GM10266 (cell line): ENCODE data around the gene SRRM1.

Source experiments
- DNase-seq: peaks from one replicate; pipeline ENCODE4 v3.0.0; 2012; ENCODE audit errors: extremely low spot score
- TF ChIP-seq, protein P1 (sequence below): IDR thresholded peaks from 2 replicates; pipeline ENCODE4 v1.5.1; 2012; ENCODE audit warnings: mild to moderate bottlenecking, low read depth; ENCODE audit not compliant: control insufficient read depth, insufficient read depth; ENCODE audit errors: missing control alignments

The SRRM1 gene

DNA sequence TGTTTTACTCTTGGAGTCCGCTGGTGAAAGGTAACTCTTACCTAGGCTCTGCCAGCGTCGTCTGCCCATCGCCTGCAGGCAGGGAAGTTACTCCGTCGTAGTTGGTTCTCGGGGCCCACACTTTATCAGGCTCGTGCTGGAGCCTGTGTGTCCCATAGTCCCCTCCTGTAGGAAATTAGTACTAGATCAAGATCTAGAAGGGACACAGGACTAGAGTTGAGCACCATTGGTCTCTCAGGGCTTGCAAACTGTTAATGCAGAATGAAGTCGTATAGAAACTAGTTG, 940 bp downstream of the SRRM1 start:
- TF ChIP-seq, protein P1, sequence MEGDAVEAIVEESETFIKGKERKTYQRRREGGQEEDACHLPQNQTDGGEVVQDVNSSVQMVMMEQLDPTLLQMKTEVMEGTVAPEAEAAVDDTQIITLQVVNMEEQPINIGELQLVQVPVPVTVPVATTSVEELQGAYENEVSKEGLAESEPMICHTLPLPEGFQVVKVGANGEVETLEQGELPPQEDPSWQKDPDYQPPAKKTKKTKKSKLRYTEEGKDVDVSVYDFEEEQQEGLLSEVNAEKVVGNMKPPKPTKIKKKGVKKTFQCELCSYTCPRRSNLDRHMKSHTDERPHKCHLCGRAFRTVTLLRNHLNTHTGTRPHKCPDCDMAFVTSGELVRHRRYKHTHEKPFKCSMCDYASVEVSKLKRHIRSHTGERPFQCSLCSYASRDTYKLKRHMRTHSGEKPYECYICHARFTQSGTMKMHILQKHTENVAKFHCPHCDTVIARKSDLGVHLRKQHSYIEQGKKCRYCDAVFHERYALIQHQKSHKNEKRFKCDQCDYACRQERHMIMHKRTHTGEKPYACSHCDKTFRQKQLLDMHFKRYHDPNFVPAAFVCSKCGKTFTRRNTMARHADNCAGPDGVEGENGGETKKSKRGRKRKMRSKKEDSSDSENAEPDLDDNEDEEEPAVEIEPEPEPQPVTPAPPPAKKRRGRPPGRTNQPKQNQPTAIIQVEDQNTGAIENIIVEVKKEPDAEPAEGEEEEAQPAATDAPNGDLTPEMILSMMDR = no peak
- DNase-seq = no peak

DNA sequence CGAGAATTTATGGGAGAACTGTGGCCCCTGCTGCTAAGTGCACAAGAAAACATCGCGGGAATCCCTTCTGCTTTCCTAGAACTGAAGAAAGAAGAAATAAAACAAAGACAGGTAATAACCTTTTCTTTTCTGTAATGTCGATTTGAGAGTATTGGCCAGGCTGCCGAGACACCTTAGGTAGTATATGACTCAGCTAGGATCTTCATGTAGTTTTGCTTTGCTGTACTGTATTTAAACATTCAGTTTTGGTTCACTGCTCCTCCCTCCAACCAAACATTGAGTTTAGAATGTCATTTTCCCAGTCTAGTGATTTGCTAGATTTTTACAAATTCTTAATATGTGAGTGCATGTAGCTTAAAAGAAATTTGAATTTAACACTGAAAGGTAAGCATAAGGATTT, 5.8 kb downstream of the SRRM1 start:
- no peak for DNase-seq
- TF ChIP-seq, protein P1 = no peak

DNA sequence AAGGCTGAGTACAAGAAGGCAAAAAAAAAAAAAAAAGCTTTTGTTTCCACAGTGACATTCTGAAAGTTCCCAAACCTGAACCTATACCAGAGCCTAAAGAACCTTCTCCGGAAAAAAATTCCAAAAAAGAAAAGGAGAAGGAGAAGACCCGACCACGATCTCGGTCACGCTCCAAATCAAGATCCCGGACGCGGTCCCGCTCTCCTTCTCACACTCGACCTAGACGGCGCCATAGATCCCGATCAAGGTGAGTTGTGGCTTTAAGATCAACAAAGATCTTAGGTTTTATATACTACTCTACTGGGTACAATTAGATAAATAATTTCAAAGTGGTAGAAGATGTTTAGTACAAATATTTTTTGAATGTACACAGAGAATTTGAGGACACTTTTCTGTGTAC, 9.3 kb downstream of the SRRM1 start:
- DNase-seq = no peak
- TF ChIP-seq, protein P1 = no peak

DNA sequence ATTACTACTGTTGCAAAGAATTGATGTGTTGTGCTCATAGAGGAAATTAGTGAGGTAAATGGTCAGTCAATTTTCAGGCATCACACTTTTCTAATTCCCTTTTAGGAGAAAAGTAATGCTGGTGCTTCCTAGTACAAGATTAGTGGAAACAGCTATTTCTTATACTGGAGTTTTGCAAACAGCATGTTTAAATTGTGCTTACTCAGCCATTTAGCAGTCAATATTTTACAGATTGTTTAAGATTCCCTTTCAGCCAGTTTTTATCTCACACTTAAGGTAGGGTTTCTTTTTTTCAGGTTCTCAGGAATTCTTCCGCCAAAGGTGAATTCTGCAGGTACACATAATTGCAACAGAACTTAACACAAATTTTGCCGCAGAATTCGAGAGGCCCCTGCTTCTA, 10.9 kb downstream of the SRRM1 start:
- TF ChIP-seq, protein P1 = no peak
- no peak for DNase-seq

DNA sequence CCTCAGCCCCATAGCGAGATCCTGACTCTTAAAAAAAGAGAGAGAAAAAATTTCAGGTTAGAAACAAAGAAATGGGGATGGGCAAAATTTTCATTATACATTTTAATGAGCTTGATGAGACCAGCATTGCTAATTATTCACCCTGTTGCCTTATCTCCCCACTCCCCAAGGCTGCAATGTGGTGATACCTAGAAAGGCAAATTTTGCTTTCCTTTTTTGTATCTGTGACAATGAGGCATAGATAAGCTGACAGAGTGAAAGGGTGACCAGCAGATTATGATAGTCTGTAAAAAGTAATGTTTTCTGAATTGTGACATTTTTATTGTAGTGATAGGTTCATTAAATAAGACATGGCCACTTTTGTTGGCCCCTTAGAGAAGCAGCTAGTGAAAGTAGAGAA, 12.9 kb downstream of the SRRM1 start:
- no peak for DNase-seq
- TF ChIP-seq, protein P1 = no peak

DNA sequence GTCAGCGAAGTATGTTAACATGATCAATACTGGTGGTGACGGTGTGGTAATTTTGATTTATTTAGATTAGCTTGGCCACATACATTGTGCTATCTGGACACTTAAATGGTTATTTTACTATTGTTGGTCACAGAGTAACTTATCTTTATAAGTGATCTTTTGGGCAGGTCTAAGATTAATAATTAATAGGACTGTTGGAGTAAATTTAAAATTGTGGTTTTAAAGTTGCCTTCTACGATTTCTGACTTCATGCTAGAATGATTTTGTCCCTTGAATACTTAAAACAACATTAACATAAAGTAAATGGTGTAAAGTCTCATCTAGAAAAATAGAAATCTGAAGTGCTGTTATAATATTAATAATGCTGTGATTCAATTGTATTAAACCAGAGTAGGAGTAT, 14.7 kb downstream of the SRRM1 start:
- TF ChIP-seq, protein P1 = no peak

DNA sequence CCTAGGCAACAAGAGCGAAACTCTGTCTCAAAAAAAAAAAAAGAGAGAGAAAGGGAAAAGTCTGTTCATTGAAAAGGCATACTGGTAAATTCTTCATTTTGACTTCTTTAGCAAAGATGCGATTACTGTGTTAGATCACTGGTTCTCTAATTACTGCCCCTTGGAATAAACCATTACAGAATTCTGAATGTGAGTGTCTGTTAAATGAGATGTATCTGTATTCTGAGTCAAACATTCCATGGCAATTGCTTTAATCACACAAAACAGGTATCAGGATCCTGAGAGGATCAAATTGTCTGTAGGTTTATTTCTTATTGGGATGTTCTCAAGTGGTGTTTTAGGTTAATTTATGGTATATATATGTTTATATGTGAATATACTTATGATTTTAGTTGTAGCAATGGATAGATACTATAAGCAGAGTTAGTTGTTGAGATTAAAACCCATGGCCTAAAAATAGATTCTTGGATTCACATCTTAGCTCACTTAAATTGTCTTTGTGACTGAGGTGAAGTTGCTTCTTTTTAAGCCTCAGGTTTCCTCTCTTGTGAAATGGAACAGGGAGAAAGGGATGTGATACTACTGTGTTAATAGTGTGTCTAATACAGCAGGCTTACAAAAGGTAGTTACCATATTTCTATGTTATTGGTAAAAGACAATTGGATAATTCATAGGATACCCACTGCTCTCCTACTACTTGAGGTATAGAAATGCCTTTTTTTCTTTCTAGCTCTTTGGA, 16.2 kb downstream of the SRRM1 start:
- no peak for DNase-seq
- TF ChIP-seq, protein P1 = no peak

More for the DNA sequence above, 14.7 kb downstream of the SRRM1 start:
- no peak for DNase-seq
